Suprapubic skin (tissue), 3 donors: ENCODE data around the gene TLE1.

Experiments
- EP300 ChIP-seq: sonication (generic); formaldehyde crosslinking; IDR thresholded peaks from one replicate; pipeline ENCODE4 v1.6.1; 2017; ENCODE audit warnings: antibody characterized with exemption
- POLR2A ChIP-seq, 2 donors: fragments of 450-650 bp; IDR thresholded peaks; one replicate each; pipeline ENCODE4 v1.6.1; 2017; ENCODE audit warnings: antibody characterized with exemption in 2 of 2, mild to moderate bottlenecking in 2 of 2, moderate library complexity in 2 of 2
- TF ChIP-seq, protein P1 (sequence below), 2 donors: fragments of 200-600 bp in 1 of 2; fragments of 450-650 bp in 1 of 2; sonication (generic) in 1 of 2; IDR thresholded peaks; one replicate each; pipeline ENCODE4 v1.5.1; 2016 to 2019; ENCODE audit warnings: antibody characterized with exemption in 2 of 2, mild to moderate bottlenecking in 1 of 2, moderate library complexity in 1 of 2

DNA sequence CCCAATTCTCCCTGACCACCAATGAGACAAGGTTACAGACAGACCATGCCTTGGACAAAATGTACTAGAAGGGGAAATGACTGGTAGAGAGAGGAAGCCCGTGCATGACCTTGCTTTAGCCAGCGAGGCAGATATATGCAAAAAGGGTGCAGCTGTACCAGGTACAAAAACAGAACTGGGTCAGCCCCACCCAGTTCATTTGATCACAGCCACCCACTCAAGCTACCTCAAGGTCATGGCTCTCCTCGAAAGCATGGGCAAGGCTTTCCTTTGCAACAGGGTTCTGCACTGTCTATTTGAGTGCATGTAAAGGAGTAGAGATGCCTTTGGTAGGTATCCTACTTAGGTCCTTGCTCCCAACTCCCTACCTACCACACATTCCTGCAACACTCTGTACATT, 33.3 kb downstream of the TLE1 start:
- TF ChIP-seq POLR2A (IDR thresholded peaks at IDR 0.05) (no peak), EP300 (no peak)
- TF ChIP-seq, protein P1, sequence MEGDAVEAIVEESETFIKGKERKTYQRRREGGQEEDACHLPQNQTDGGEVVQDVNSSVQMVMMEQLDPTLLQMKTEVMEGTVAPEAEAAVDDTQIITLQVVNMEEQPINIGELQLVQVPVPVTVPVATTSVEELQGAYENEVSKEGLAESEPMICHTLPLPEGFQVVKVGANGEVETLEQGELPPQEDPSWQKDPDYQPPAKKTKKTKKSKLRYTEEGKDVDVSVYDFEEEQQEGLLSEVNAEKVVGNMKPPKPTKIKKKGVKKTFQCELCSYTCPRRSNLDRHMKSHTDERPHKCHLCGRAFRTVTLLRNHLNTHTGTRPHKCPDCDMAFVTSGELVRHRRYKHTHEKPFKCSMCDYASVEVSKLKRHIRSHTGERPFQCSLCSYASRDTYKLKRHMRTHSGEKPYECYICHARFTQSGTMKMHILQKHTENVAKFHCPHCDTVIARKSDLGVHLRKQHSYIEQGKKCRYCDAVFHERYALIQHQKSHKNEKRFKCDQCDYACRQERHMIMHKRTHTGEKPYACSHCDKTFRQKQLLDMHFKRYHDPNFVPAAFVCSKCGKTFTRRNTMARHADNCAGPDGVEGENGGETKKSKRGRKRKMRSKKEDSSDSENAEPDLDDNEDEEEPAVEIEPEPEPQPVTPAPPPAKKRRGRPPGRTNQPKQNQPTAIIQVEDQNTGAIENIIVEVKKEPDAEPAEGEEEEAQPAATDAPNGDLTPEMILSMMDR (IDR thresholded peaks at IDR 0.05): no peak
